Activated CD8-positive, alpha-beta memory T cell treated with anti-CD3 and anti-CD28 coated beads, Interleukin-2, amount 50 U/mL, for 1 hour (primary cell): Measurements from ENCODE around the gene DCDC2C.

Experiments used
- DNase-seq: peaks from one replicate; pipeline ENCODE4 v3.0.0-alpha.2; 2020; ENCODE audit errors: extremely low read depth

Gene DCDC2C

DNA sequence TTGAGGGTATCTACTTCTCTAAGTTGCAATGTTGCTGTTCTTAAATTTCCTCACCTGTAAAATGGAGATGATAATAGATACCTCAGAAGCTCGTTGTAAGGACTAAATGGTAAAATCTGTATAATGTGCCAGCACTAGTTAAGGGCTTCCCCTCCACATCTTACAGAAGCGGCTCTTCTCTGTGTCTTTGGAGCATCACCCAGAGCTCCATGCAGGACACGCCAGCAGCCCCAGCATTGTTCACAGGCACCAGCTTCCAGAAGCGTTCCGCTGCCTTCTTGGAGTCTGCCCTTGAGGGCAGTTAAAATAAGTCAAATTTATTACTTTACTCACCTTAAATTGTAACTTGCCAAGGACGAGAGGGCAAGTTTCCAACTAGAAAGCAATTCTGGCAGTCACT is 5.8 kb downstream of the DCDC2C start:
- no peak for DNase-seq

DNA sequence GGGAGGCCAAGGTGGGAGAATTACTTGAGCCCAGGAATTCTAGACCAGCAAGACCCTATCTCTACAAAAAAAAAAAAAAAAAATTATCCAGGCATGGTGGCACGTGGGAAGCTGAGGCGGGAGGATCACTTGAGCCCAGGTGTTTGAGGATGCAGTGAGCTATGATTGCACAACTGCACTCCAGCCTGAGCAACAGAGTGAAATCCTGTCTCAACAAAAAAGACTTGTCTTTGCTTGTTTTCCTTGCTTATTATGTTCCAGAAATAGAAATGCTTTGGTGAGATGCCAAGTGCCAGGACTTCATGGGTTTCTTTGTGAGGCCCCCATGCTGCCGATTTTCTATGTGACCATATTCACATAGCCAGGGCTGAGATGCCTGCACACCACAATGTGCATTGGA is 9.0 kb downstream of the DCDC2C start:
- no peak for DNase-seq

DNA sequence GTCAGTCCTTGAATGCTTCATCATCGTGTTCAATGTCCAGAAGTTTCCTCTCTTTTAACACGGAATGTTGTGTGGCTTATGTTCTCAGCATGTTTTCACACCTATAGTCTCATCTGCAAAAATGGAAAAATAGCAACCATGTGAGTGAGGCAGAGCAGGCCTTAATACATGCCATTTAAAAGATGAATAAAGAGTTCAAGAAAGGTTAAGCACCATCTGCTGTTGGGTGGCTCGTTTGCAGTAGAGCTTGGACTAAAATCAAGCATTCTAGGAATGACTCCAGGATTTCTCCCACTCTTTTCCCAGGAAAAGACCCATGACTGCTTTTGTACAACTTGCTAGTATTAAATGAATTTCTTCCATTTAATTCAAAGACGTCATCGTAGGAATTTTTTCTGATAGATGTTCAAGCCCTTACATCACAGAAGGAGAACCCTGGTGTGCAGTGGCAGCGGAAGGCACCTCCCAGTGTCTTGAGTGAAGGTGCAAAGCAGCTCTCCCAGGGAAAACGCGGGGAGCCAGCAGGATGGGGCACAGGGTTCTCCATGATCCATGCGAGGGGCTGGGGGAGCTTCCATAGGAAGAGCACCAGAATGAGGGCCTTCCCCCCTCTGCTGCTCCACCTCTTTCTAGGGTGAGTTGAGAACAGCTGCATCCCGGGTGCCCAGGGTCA is 9.6 kb downstream of the DCDC2C start:
- no peak for DNase-seq

DNA sequence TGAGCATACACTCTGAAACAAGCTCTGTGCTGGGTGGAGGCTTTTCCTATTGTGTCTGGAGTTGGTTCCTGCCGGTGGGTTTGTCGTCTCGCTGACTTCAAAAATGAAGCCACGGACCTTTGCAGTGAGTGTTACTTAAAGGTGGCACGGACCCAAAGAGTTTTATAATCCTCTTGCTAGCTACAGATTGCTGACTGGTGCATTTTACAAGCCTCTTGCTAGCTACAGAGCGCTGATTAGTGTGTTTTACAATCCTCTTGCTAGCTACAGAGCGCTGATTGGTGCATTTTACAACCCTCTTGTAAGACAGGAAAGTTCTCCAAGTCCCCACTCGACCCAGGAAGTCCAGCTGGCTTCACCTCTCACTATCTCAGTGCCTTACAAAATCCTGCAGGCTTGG is 15.3 kb downstream of the DCDC2C start:
- DNase-seq = no peak

DNA sequence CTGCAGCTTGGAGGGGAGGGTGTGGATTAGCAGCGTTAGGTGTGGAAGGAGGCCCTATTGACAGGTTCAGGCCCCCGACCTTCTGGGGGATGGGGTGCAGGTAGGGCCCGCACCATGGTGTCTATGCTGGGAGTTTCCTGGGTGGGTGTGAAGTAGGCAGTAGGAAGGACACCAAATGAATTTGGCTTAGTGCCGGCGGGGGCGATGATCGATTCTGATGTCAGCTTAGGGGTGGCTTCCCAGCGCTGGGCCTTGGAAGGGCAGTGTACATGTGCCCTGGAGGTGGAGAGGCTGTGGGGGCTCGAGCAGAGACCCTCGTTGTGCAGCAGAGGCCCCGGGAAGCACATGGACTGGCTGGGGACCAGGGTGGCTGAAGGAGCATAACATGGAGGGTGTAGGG is 21.6 kb downstream of the DCDC2C start:
- DNase-seq = no peak

DNA sequence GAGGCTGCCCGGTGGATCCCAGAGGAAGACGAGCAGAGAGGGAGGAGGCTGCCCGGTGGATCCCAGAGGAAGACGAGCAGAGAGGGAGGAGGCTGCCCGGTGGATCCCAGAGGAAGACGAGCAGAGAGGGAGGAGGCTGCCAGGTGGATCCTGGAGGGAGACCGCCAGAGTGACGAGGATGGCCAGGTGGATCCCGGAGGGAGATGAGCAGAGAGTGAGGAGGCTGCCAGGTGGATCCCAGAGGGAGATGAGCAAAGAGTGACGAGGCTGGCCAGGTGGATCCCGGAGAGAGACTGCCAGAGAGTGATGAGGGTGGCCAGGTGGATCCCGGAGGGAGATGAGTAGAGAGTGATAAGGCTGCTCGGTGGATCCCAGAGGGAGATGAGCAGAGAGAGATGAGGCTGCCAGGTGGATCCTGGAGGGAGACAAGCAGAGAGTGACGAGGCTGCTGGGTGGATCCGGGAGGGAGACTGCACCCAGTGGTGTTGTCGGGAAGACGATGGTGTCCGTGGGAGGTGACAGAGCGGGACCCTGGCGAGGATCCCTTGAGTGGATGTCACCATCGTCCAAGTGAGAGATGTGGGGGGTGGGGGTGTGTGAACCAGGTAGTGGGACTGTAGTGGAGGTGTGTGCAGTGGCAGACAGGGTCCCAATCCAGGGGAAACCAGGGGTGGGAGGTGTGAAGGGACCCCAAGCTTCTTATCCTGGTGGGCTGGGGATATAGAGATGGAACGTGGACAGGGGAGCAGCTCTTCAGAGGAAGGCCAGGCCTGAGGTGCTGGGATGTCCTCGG is 22.3 kb downstream of the DCDC2C start:
- no peak for DNase-seq

DNA sequence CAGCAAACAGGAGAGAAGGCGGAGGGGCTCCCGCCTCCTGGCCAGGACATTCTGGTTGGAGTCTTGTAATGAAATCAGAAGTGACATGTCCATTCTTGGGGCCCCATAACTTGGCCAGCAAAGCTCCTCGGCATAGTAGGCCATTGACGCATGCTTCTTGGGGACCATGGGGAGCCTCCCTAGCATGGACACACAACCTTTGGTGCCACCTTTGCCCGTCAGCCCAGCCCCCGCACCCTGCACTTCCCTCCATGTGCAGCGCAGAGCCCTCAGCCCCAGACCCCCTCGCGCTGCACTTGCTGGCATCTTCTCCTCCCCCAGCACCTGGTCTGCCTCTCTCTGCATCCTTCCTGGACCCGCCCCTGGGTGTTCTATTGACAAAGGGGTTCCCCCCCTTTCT is 23.1 kb downstream of the DCDC2C start:
- no peak for DNase-seq

DNA sequence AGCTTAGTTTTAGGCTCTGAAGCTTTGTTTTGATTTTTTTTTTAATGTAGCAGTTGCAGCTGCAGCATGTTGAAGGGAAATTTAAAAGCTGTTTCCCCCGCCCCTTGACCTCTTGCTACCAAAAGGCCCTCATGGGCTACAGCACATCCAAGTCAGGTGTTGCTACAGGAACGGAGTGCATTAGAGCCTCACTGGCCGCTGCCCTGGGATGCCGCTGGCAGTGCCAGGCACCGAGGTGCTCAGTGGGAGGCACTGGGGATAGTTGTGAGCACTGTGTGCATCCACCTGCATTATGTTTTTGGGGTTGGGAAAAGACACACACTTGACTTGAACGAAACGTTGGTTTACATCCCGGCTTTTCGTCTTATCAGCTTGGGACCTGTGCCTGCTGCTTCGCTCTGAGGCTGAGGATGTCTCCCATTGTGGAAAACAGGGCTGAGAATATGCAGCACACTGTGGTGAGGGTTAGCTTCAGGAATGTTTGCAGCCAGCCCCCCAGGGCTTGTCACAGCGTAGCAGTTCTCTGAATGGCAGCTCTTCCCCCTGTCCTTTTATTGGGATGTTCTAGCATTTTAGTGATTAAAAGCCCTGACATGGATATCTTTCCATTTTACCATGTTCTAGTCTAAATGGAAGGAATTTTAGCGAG is 24.1 kb downstream of the DCDC2C start:
- DNase-seq = no peak

DNA sequence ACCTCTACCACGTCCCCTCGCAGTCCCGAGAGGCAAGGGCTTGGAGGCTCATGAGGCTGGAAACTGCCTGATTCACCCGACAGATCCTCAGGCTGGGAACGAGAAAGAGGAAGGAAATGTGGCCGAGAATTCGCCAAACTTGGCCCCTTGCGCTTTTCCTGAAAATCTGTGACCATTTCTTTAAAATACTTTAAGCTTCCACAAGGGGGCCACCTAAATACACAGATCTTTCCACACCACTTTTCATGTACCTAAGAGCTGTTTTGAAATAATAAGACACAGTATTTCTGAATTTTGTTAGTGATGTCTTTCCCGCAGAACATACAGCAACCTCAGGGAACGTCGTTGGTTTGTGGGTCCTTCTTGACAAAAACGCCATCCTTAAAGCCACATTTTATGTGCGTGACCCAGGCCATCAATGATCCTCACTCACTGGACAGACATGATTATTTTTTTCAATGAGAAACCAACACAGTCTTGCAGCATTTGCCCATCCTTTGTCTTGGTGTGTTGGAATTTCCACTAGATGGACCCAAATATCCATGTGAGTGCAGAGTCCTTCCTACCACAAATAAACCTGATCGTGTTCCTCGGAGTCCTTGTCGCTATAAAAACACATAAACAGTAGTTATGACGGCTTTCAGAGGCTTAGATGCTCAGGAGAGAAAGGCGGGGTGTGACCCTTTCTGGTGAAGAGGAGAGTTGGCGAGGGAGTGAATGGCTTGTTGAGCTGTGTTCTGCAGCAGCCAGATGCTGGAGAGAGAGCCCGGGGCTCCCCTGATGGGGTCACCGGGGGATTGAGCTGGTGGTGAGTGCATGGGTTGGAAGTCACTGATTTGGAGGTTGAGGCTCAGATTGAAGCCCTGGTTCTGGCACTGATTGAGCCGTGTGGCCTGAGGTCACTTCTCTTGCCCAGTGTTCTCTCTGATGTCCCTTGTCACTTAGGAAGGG is 25.0 kb downstream of the DCDC2C start:
- DNase-seq = no peak

DNA sequence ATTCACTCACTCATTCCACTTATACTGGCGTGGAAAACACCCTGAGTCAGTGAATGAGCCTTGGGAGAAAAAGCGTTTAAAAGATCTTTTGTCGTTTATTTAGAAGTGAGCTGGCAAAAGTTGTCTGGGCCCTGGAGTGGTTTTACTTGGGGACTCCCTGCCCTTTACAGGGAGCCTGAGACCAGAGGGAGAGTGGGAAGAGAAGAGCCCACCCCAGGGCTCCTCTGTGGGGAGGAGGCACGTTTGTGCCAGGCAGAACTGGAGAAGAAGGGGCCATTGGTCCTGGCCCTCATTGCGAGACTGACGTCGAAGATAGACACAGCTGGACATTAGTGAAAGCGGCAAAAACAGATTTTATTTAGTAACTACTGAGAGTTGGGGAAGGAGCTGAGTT is 25.7 kb downstream of the DCDC2C start:
- DNase-seq = no peak

DNA sequence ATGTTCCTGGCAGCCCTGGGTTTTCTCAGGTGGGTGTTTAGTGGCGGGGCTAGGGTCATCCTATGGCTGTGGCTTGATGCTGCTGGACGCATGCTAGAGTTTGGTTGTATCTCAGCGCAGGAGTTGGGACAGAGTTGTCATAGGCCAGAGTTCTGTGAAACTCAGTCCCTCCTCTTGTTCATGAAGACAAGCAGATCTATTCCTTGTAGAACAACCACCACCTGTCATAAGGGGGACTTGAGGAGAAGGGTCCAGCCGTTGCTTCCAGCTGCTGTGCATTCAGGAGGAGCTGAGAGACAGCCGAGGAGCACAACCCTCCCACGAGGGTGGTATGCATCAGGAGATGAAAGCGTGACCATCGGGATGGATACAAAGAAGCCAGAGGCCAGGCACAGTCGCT is 26.4 kb downstream of the DCDC2C start:
- DNase-seq = no peak

DNA sequence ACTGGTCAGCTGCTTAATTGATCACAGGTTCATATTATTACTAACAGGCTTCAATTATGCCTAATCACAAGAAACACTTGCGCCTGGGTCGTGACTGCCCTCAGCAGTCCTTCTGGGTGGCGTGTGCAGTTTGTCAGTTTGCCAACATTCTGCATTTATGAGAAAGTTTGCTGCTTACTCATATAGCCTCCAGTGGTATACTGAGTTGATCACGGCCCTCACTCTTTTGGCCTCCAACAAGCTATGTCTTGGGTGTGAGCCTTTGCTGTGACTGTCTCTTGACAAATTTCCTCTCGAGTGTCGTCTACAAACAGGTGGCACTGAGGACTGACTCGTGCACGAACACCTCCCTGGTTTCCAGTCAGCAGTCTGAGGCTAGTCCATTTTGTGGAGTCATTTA is 27.3 kb downstream of the DCDC2C start:
- DNase-seq = no peak

DNA sequence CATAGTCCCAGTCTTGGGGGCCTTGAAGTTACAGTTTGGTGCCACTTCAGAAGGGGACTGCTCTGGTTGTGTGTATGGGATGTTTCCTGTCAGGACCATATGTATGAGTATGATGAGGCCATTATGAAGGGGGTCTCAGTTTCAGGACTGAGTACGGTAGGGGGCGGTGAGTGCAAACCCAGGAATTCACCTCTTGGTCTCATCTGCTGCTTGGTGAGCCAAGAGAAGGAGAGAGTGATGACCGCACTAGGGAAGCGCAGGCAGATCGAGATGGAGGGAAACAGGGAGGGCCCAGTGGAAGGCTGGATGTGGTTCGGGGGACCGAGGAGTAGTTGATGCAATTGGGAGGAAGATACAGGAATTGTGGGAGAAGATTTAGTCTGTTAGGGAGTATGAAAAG is 28.5 kb downstream of the DCDC2C start:
- no peak for DNase-seq

DNA sequence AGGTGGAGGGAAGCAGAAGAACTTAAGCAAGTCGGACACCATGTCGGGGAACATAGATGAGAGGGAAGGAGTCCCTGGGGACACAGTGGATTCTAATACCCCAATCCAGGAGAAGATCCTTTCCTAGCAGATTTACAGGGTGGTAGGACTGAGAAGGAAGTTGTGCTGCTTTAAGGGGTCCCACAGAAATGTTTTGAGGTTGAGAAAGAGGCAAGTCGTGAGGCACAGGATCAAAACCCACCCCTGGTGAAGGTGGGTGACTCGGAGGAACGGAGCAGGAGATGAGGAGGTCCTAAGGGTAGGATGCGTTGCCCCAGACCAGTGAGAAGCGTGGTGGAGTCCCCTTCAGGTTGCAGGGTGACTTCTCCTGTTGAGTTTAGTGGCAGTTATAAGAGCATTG is 32.7 kb downstream of the DCDC2C start:
- DNase-seq = no peak

DNA sequence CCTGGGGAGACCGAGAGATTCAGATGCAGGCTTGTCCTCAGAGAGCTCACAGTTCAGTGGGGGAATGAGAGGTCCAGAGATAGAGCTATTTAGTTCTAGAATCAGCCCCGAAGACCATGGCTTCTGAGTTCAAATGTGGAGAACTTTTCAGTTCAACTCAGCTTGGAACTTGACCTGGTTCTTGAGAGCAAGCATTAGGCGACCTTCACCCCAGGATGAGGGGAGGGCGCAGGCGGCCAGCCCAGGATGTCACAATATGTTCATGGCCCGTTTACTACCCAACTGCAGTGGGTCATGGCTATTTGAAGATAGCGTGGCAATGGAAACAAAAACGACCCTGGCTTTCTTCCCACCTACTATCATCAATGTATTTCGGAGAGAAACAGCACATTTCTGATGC is 33.8 kb downstream of the DCDC2C start:
- no peak for DNase-seq

DNA sequence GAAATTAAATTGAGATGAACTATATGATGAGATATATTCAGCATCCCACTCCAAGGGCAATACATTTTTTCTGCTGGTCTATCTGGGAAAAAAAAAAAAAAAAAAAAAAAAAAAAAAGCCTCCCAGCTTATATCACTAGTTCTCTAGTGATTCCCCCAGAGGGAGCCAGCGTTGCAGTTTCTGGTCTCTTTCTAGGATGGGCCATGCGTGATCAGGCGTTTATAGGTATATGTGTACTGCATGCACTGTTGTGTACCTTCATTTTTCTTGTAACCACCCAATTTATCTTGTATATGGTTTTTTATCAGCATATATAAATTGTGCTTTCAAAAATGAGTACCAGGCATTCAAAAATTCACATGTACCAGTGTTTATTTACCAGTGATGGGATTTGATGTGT is 35.1 kb downstream of the DCDC2C start:
- DNase-seq = no peak

DNA sequence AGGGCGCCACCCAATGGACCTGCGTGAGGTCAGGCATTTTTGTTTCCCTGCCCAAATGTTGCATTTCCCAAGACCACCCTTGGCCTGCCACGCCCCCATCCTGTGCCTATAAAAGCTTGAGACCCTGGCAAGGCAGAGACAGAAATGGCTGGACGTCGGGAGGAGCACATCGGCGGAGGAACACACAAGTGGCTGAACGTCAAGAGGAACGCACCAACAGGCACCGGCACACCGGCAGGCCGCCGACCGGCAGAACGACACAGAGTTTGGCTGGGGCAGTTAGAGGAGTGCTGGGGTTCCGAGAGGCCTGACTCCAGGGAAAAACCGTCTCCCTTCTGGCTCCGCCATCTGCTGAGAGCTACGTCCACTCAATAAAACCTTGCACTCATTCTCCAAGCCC is 35.9 kb downstream of the DCDC2C start:
- no peak for DNase-seq

DNA sequence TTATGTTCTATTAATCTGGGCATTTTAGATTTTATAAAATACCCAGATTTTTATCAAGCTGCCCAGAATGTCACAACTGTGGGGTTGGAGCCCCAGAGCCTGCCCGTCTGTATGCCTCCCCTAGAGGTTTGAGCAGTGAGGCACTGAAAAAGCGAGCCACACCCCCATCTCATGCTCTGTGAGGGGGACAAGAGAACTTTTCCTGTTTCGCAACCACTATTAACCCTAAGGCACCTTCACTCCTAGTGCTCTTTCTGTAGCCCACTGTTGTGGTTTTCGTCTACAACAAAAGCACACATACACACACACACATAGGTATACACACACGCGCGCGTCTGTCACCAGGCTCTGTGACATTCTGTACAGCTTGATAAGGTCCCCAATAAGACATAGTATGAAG is 38.0 kb downstream of the DCDC2C start:
- DNase-seq = no peak

DNA sequence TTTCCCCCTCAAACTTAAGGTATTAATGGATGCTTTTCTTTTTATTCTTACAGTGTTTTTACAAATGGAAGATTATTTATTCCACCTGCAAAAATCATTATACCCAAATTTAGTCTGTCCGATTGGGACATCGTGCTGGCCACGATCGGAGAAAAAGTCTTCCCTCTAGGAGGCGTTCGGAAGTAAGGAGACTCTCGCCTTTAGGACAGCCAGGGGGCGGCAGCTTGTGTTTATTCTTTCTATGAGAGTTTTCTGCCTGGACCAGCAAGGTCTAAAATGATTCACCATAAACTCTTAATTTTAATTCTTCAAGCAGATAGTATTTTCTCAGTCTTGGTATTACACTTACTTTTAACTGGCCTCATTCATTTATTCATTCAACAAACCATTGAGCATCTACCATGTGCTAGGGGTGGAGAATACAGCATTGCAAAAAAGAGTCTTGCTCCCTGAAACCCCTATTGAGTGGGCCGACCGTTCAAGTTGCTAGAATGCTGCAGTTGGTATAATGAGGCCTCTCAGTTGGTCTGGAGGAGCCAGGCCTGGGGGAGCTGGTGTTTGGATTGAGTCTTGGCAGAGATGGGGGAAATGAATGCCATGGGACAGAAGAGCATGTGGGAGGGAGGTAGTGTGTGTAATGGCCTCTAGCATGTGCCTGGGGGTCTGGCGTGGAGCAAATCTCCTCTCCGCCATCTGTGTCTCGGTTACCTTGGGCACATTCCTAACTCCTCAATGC is 38.7 kb downstream of the DCDC2C start:
- DNase-seq = no peak

DNA sequence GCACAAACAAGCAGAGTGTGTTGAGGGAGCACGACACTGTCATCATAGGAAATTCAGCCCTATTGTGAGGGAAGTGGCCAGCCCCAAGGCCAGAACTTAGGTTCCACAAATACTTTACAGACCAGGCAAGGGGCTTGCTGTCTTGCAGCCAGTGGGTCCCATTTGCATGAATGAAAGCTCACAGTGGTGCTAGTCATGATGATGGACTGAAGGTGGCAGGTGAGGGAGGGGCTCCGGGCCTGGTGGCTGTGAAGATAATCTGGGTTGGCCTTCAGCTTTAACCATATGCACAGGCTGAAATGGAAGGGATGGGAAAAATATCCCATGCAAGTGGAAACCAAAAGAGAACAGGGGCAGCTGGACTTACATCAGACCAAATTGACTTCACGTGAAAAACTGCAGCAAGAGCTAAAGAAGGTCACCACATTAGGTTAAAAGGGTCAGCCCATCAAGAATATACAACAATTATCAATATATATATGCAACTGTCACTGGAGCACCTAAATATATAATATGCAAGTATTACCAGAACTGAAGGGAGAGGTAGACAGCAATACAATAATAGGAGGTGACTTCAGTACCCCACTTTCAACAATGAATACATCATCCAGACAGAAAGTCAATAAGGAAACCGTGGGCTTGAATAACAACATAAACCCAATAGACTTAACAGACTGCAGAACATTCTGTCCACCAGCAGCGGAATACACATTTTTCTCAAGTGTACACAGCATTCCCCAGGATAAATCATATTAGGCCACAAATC is 39.6 kb downstream of the DCDC2C start:
- DNase-seq = no peak
